Adrenal gland (tissue), 5 donors: ENCODE data around the gene SNRK.

ENCODE experiments used
- CTCF ChIP-seq, 6 experiments: fragments of 450-650 bp in 4 of 6; fragments of 200-600 bp in 2 of 6; sonication (generic) in 1 of 6; IDR thresholded peaks; 1 replicate in 5 of 6; 2 replicates in 1 of 6; pipeline versions ENCODE4 v1.5.1 to v1.8.0; 2016 to 2021; ENCODE audit warnings: antibody characterized with exemption in 6 of 6, mild to moderate bottlenecking in 2 of 6, moderate library complexity in 1 of 6
- POLR2A ChIP-seq, 2 donors: fragments of 450-650 bp; IDR thresholded peaks; one replicate each; pipeline ENCODE4 v1.6.1; 2017; ENCODE audit warnings: antibody characterized with exemption in 2 of 2, mild to moderate bottlenecking in 2 of 2, moderate library complexity in 1 of 2
- donor health status: DM: no; HTN: no; CAD: no.

DNA sequence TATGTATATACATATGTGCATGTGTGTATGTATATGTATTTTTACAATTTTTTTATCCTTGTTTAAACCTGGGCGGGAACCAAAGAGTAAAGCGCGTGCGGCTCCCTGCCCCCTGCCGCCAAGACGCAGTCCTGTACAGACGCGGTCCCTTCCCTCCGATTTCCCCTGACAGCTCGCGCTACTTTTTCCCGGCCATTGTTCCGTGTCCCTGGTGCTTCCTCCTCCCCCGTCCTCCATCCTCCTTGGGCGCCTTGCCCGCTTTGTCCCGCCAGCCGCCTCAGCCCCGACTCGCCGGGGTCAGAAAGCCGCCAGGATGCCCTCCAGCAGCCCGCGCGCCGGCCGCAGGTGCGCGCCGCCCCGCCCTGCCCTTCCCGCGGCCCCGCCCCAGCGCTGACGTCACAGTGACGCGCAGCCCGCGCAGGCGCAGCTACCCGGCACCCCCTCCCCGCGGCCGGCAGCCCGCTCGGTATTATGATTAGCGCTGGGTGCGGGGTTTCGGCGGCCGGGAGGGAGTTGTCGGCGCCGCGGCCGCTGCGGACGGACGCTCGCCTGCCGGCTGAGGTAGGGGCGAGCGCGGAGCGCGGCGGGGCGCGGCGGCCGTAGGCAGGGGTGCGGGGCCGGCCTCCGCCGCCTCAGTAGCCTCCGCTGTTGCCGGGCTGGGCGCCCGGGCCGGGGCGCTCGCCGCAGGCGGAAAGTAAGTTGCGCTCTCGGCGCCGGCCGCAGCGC, at the start of gene SNRK:
- peak in 5 of 6 experiments; percentile 30 to 53 (median 35) for TF ChIP-seq CTCF (IDR thresholded peaks at IDR 0.05)
- TF ChIP-seq POLR2A (IDR thresholded peaks at IDR 0.05), result peak; percentile 92 to 94
